ENCODE data around the gene AKAP11. TPM values are rescaled to one million over a fixed set of nuclear protein-coding genes. Genes with fewer than 3 reads are reported as not detected.

The AKAP11 gene
- total and polyA plus RNA-seq, 9 of the 15 experiments (the other 6 are each of a cell fraction or from before 2014, with no cell fraction given): 2.2 to 31.3 (median 10.9) TPM

GRCh38 chr13:42271337-42272114 lies 426 bp upstream of the AKAP11 start (continued):
- TF ChIP-seq SRSF7 (optimal IDR thresholded peaks at IDR 0.05; ENCODE audit: low read depth, low read length): no peak
- TF ChIP-seq SOX6 (IDR thresholded peaks at IDR 0.05): no peak
- TF ChIP-seq KHSRP (IDR thresholded peaks at IDR 0.05): no peak
- 0 out of 2 replicates have a peak, but pooled peaks have one; percentile 40 for TF ChIP-seq ZNF431 (CRISPR knock-in tag; IDR thresholded peaks at IDR 0.05)
- no peak for TF ChIP-seq FOXO4 (CRISPR knock-in tag; IDR thresholded peaks at IDR 0.05)
- TF ChIP-seq ZNF668 (CRISPR knock-in tag; IDR thresholded peaks at IDR 0.05): no peak
- TF ChIP-seq FIP1L1 (IDR thresholded peaks at IDR 0.05; ENCODE audit: low read depth, low read length, poor library complexity, severe bottlenecking): no peak
- no peak for TF ChIP-seq ZBTB8A (IDR thresholded peaks at IDR 0.05; ENCODE audit: partially characterized antibody)
- TF ChIP-seq TAL1 (IDR thresholded peaks at IDR 0.05): no peak
- TF ChIP-seq MAZ (CRISPR knock-in tag; conservative IDR thresholded peaks at IDR 0.05 in 1 of 2, IDR thresholded peaks at IDR 0.05 in 1 of 2): peak in 1 of 2 experiments; percentile 71; a peak in 1 of 4 replicates
- no peak for TF ChIP-seq STAT6 (CRISPR knock-in tag; IDR thresholded peaks at IDR 0.05)
- no peak; the same call in 1 of the 2 replicates for TF ChIP-seq FOXP1 (CRISPR knock-in tag; IDR thresholded peaks at IDR 0.05)
- TF ChIP-seq NKRF (IDR thresholded peaks at IDR 0.05; ENCODE audit: borderline replicate concordance): peak; percentile 61; the same call in 1 of the 2 replicates
- TF ChIP-seq RNF219 (CRISPR knock-in tag; IDR thresholded peaks at IDR 0.05): no peak
- TF ChIP-seq ELF1 (tag; IDR thresholded peaks at IDR 0.05): peak; percentile 74; the same call in 1 of the 2 replicates
- TF ChIP-seq NCOR1 (IDR thresholded peaks at IDR 0.05): no peak
- TF ChIP-seq PTRF (tag; IDR thresholded peaks at IDR 0.05): no peak
- TF ChIP-seq NR3C1 (CRISPR knock-in tag; IDR thresholded peaks at IDR 0.05): no peak
- no peak for TF ChIP-seq SAFB2 (IDR thresholded peaks at IDR 0.05; ENCODE audit: borderline replicate concordance, low read depth, low read length, severe bottlenecking)
- no peak for TF ChIP-seq FOXK1 (CRISPR knock-in tag; IDR thresholded peaks at IDR 0.05; ENCODE audit: borderline replicate concordance)

Measured in K562 (cell line).